Measurements from ENCODE around the gene TBL1XR1. TPM values are rescaled to one million over a fixed set of nuclear protein-coding genes. Genes with fewer than 3 reads are reported as not detected.

TBL1XR1 gene
- total RNA-seq, 4 donors from 2014 or later = 58.5 to 106 (median 77.9) TPM

GRCh38 chr3:177096615-177097014, 100.7 kb downstream of the TBL1XR1 start:
- DNase-seq (ENCODE audit: low spot score) (no peak), ATAC-seq (ENCODE audit: low FRiP score) (no peak)
- no peak for TF ChIP-seq CTCF (IDR thresholded peaks at IDR 0.05)

- no peak for TF ChIP-seq CTCF (IDR thresholded peaks at IDR 0.05)
- DNase-seq (ENCODE audit: low spot score) (no peak), ATAC-seq (ENCODE audit: low FRiP score) (no peak)
Observed at GRCh38 chr3:177093966-177094365, 103.3 kb downstream of the TBL1XR1 start.

GRCh38 chr3:177089901-177090300, 107.4 kb downstream of the TBL1XR1 start:
- no peak for ATAC-seq (ENCODE audit: low FRiP score)
- DNase-seq (ENCODE audit: low spot score) = no peak

GRCh38 chr3:177089110-177089509, 108.2 kb downstream of the TBL1XR1 start:
- DNase-seq (ENCODE audit: low spot score) (no peak), ATAC-seq (ENCODE audit: low FRiP score) (no peak)
- TF ChIP-seq CTCF (IDR thresholded peaks at IDR 0.05) = no peak

More at GRCh38 chr3:177089901-177090300, 107.4 kb downstream of the TBL1XR1 start:
- no peak for TF ChIP-seq CTCF (IDR thresholded peaks at IDR 0.05)

GRCh38 chr3:177085794-177086193, 111.5 kb downstream of the TBL1XR1 start:
- DNase-seq (ENCODE audit: low spot score) = no peak
- no peak for TF ChIP-seq CTCF (IDR thresholded peaks at IDR 0.05)
- no peak for ATAC-seq (ENCODE audit: low FRiP score)

- DNase-seq (ENCODE audit: low spot score) (no peak), ATAC-seq (ENCODE audit: low FRiP score) (no peak)
- no peak for TF ChIP-seq CTCF (IDR thresholded peaks at IDR 0.05)
Observed at GRCh38 chr3:177084616-177085015, 112.7 kb downstream of the TBL1XR1 start.

- no peak for DNase-seq (ENCODE audit: low spot score)
- TF ChIP-seq CTCF (IDR thresholded peaks at IDR 0.05) = no peak
- ATAC-seq (ENCODE audit: low FRiP score) = no peak
Observed at GRCh38 chr3:177080122-177080521, 117.2 kb downstream of the TBL1XR1 start.

Data from omental fat pad (tissue), 4 donors.